Ishikawa (cell line): ENCODE results near the gene SETD1A.
A peak's percentile ranks its signal among the peaks of the same experiment; 100 is the strongest.

Source experiments
- CEBPB ChIP-seq: IDR thresholded peaks from 2 replicates; pipeline ENCODE4 v1.6.1; 2012
- CREB1 ChIP-seq: IDR thresholded peaks from 2 replicates; pipeline ENCODE4 v1.6.1; 2012; ENCODE audit warnings: low read depth
- EGR1 ChIP-seq: IDR thresholded peaks from 2 replicates; pipeline ENCODE4 v1.6.1; 2012
- EP300 ChIP-seq: IDR thresholded peaks from 2 replicates; pipeline ENCODE4 v1.6.1; 2012; ENCODE audit warnings: borderline replicate concordance
- FOXM1 ChIP-seq: IDR thresholded peaks from 2 replicates; pipeline ENCODE4 v1.6.1; 2012; ENCODE audit warnings: low read depth, borderline replicate concordance
- NFIC ChIP-seq: IDR thresholded peaks from 2 replicates; pipeline ENCODE4 v1.6.1; 2012
- RAD21 ChIP-seq: IDR thresholded peaks from 2 replicates; pipeline ENCODE4 v1.6.1; 2012; ENCODE audit warnings: low read depth
- REST ChIP-seq: IDR thresholded peaks from 2 replicates; pipeline ENCODE4 v1.6.1; 2012; ENCODE audit warnings: low read depth, mild to moderate bottlenecking
- TAF1 ChIP-seq: IDR thresholded peaks from 2 replicates; pipeline ENCODE4 v1.6.1; 2012; ENCODE audit warnings: low read depth, mild to moderate bottlenecking
- TCF12 ChIP-seq: IDR thresholded peaks from 2 replicates; pipeline ENCODE4 v1.6.1; 2012; ENCODE audit warnings: low read depth
- TEAD4 ChIP-seq: IDR thresholded peaks from 2 replicates; pipeline ENCODE4 v1.6.1; 2012
- YY1 ChIP-seq: IDR thresholded peaks from 2 replicates; pipeline ENCODE4 v1.6.1; 2012; ENCODE audit warnings: low read depth
- ZBTB7A ChIP-seq: IDR thresholded peaks from 2 replicates; pipeline ENCODE4 v1.6.1; 2012; ENCODE audit warnings: low read depth
- TF ChIP-seq, protein P1 (sequence below): IDR thresholded peaks from 2 replicates; pipeline ENCODE4 v1.6.1; 2012
- TF ChIP-seq, protein P2 (sequence below): IDR thresholded peaks from 2 replicates; pipeline ENCODE4 v1.6.1; 2012

Gene SETD1A

DNA sequence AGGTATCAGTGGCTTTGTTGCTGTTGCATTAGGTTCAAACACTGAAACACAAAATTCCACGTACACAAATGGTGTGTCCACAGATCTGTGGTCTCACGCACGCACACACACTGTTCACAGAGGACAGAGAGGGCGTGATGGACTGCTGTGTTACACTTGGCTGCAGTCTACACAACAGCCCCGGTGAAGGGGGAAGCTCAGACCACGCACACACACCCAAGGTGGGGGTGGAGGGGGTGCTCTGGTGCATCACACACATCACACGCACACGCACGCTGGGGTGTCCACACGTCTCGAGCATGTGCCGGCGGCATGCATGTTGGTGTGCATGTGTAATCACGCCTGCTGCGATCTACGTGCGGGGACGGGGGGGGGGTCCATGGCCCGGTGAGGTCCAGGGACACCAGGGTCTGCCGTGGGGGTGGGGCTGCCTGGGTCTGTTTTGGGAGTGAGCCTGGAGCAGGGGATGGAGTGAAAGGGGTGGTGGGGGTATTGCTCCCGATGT is 34.8 kb downstream of the SETD1A start:
- TF ChIP-seq CEBPB (no peak), TAF1 (no peak)

GRCh38 chr16:30992931-30993816 is 35.6 kb downstream of the SETD1A start:
- no peak for TF ChIP-seq NFIC
- TF ChIP-seq TCF12, result no peak
- no peak for TF ChIP-seq CEBPB
- no peak for TF ChIP-seq CREB1
- no peak for TF ChIP-seq YY1
- TF ChIP-seq, protein P1, sequence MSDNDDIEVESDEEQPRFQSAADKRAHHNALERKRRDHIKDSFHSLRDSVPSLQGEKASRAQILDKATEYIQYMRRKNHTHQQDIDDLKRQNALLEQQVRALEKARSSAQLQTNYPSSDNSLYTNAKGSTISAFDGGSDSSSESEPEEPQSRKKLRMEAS, result no peak
- TF ChIP-seq ZBTB7A, result no peak
- no peak for TF ChIP-seq REST
- TF ChIP-seq TAF1, result no peak
- TF ChIP-seq RAD21, result no peak
- TF ChIP-seq TEAD4, result no peak

DNA sequence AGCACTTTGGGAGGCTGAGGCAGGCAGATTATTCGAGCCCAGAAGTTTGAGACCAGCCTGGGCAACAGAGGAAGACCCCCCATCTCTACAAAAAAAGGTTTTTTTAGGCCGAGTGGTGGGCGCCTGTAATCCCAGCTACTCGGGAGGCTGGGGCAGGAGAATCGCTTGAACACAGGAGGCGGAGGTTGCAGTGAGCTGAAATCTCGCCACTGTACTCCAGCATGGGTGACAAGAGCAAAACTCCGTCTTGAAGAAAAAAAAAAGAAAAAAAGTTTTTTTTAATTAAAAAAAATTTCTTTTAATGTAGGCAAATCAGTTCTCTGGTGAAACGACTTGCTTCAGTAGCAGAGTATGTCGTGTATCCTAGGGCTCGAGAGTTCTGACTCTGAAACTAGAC is 38.4 kb downstream of the SETD1A start:
- TF ChIP-seq ZBTB7A, result no peak
- TF ChIP-seq TCF12, result no peak
- TF ChIP-seq YY1, result no peak
- TF ChIP-seq RAD21, result no peak
- no peak for TF ChIP-seq EGR1
- TF ChIP-seq EP300, result no peak
- no peak for TF ChIP-seq TEAD4
- no peak for TF ChIP-seq NFIC

DNA sequence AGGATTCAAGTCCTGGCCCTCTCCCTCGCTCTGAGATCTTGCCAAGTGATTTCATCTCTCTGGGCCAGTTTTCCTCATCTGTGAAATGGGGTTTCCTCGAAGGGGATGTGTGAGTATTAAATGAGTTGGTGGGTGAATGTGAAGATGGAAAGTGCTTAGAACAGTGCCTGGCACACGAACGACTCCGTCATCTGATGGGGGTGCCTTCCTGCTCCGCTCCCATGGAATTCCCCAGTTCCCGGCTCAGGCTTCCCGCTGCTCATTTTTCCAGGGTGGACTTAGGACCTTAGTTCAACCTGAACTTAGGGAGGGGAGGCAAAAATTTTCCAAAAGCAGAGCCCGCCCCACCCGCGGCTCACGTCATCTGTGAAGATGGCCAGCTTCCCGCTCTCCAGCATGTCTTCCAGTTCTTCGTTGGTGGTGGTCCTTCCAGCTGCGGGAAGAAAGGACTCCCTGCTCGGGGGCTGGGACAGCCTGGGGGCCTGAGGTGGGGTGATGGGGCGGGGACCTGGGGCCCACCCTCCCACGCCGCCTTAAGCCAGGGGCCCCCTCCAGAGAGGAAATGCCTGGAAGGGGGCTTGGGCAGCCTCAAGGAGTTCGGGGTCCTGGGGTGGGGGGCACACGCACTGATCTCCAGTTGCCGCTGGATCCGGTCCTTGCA is 38.9 kb downstream of the SETD1A start:
- TF ChIP-seq CEBPB, result no peak
- TF ChIP-seq ZBTB7A, result peak; percentile 18; the same call in 1 of the 2 replicates
- TF ChIP-seq TAF1, result no peak

GRCh38 chr16:30996985-30997724 is 39.6 kb downstream of the SETD1A start:
- TF ChIP-seq ZBTB7A, result peak; percentile 76; the same call in 1 of the 2 replicates
- TF ChIP-seq, protein P1, result 0 out of 2 replicates have a peak, but pooled peaks have one; percentile 15
- no peak for TF ChIP-seq RAD21
- TF ChIP-seq TAF1, result peak; percentile 29; the same call in 1 of the 2 replicates
- TF ChIP-seq FOXM1, result no peak

- TF ChIP-seq EGR1 (no peak), REST (no peak), YY1 (no peak), ZBTB7A (no peak), TCF12 (no peak), NFIC (no peak), RAD21 (no peak), CREB1 (no peak), TAF1 (no peak), CEBPB (no peak), EP300 (no peak), TEAD4 (no peak)
- TF ChIP-seq, protein P2, sequence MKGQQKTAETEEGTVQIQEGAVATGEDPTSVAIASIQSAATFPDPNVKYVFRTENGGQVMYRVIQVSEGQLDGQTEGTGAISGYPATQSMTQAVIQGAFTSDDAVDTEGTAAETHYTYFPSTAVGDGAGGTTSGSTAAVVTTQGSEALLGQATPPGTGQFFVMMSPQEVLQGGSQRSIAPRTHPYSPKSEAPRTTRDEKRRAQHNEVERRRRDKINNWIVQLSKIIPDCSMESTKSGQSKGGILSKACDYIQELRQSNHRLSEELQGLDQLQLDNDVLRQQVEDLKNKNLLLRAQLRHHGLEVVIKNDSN, result no peak
- TF ChIP-seq, protein P1, result no peak
These were observed 40.5 kb downstream of the SETD1A start for GRCh38 chr16:30997725-30998711.
